Chondrocyte (in vitro differentiated cells): ENCODE data around the gene WNK1. TPM values are rescaled to one million over a fixed set of nuclear protein-coding genes. Genes with fewer than 3 reads are reported as not detected.
A peak's percentile ranks its signal among the peaks of the same experiment; 100 is the strongest.

Experiments used
- DNase-seq: peaks from one replicate; pipeline ENCODE4 v3.0.0; 2021; ENCODE audit warnings: mixed read lengths, low spot score
- H3K27ac Mint-ChIP-seq: one replicate; pipeline ENCODE4 v1.8.0; 2021; ENCODE audit warnings: mild to moderate bottlenecking, moderate library complexity, mixed read lengths; ENCODE audit not compliant: unreplicated experiment
- H3K27me3 Mint-ChIP-seq: 2 replicates; pipeline ENCODE4 v1.8.0; 2021; ENCODE audit warnings: low read depth, mixed read lengths
- H3K36me3 Mint-ChIP-seq: 2 replicates; pipeline ENCODE4 v1.8.0; 2021; ENCODE audit warnings: low read depth, mixed read lengths
- H3K4me1 Mint-ChIP-seq: 2 replicates; pipeline ENCODE4 v1.8.0; 2021; ENCODE audit warnings: low read depth, mild to moderate bottlenecking, mixed read lengths
- H3K4me3 Mint-ChIP-seq: one replicate; pipeline ENCODE4 v1.8.0; 2021; ENCODE audit warnings: mild to moderate bottlenecking, moderate library complexity, mixed read lengths; ENCODE audit not compliant: unreplicated experiment
- H3K9me3 Mint-ChIP-seq: 2 replicates; pipeline ENCODE4 v1.8.0; 2021; ENCODE audit warnings: low read depth, mixed read lengths
- total RNA-seq: library from RNA; stranded (reverse); gene quantifications from 3 replicates; pipeline ENCODE4 v1.2.1, GENCODE V29; 2021
- TF ChIP-seq, protein P1 (sequence below): fragments of 200-600 bp; sonication (generic); IDR thresholded peaks from 2 replicates; pipeline ENCODE4 v1.5.0; 2021; ENCODE audit warnings: antibody characterized with exemption, mild to moderate bottlenecking, moderate library complexity

Gene WNK1
- total RNA-seq, 1 donor from 2014 or later = 163 TPM

GRCh38 chr12:949453-950191, 197.2 kb downstream of the WNK1 start, which contains the start of gene RAD52:
Gene RAD52 (minus strand): TSS chr12:949694. CDS start chr12:933058, 16,636 bp downstream.
- peaks cover 2% of the 10 kb centered on the region for H3K36me3 Mint-ChIP-seq
- H3K4me1 Mint-ChIP-seq = peaks cover 35% of the 10 kb centered on the region
- peak; percentile 99 for DNase-seq
- no peaks in the 10 kb centered on the region for H3K27me3 Mint-ChIP-seq
- H3K4me3 Mint-ChIP-seq = peak within 1 kb of the TSS; percentile 98
- peak within 1 kb of the TSS; percentile 98 for H3K27ac Mint-ChIP-seq
- no peaks in the 10 kb centered on the region for H3K9me3 Mint-ChIP-seq
- TF ChIP-seq, protein P1, sequence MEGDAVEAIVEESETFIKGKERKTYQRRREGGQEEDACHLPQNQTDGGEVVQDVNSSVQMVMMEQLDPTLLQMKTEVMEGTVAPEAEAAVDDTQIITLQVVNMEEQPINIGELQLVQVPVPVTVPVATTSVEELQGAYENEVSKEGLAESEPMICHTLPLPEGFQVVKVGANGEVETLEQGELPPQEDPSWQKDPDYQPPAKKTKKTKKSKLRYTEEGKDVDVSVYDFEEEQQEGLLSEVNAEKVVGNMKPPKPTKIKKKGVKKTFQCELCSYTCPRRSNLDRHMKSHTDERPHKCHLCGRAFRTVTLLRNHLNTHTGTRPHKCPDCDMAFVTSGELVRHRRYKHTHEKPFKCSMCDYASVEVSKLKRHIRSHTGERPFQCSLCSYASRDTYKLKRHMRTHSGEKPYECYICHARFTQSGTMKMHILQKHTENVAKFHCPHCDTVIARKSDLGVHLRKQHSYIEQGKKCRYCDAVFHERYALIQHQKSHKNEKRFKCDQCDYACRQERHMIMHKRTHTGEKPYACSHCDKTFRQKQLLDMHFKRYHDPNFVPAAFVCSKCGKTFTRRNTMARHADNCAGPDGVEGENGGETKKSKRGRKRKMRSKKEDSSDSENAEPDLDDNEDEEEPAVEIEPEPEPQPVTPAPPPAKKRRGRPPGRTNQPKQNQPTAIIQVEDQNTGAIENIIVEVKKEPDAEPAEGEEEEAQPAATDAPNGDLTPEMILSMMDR = peak; percentile 98

- DNase-seq = no peak
- Mint-ChIP-seq H3K4me3 (no peak overlapping the region), H3K27ac (no peak overlapping the region), H3K4me1 (peaks cover 28% of the 10 kb centered on the region), H3K36me3 (no peaks in the 10 kb centered on the region), H3K27me3 (no peaks in the 10 kb centered on the region), H3K9me3 (no peaks in the 10 kb centered on the region)
- TF ChIP-seq, protein P1 = no peak
Measured at GRCh38 chr12:951176-951575, 198.8 kb downstream of the WNK1 start.

DNA sequence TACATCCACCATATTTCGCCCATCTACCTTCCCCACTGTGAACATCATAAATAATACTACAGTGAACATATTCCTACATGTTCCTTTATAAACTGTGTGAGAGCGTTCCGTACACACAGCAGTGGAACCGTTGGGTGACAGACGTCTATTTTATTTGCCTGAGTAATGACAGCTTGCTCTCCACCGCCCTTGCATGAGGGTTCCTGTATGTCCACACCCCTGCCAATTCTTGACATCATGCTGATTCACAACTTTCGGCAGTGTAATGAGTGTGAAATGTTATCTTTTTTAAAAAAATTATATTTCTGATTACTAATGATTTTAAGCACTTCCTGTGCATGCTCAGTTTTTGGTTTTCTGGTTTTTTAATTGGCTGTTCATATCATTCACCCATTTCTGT, 201.4 kb downstream of the WNK1 start:
- DNase-seq = no peak
- H3K27ac Mint-ChIP-seq = peak overlapping the region; percentile 75

DNA sequence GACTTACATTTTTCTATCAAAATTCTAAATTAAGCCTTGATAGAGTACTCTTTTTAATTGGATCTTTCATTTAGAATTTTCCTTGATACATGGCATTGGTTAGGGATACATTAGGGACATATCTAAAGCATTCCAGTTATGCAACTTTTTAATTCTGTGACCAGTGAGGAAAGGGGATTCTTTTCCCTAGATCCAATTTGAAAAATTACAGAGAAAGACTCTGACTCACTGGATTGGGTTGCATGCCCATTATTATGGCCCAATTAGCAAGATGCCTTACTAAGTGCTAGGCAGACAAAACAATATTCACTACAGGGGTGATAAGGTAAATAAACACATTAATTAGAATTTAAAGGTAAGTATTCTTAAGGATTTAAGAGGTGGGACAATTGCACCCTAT, 202.4 kb downstream of the WNK1 start:
- TF ChIP-seq, protein P1 = no peak
- H3K4me1 Mint-ChIP-seq = peaks cover 17% of the 10 kb centered on the region
- H3K27me3 Mint-ChIP-seq = no peaks in the 10 kb centered on the region
- no peaks in the 10 kb centered on the region for H3K9me3 Mint-ChIP-seq
- no peaks in the 10 kb centered on the region for H3K36me3 Mint-ChIP-seq
- H3K4me3 Mint-ChIP-seq = no peak overlapping the region
- DNase-seq = no peak
- no peak overlapping the region for H3K27ac Mint-ChIP-seq

More for the DNA sequence above, 201.4 kb downstream of the WNK1 start:
- Mint-ChIP-seq H3K4me1 (peaks cover 20% of the 10 kb centered on the region), H3K4me3 (peak overlapping the region; percentile 22), H3K27me3 (no peaks in the 10 kb centered on the region), H3K9me3 (no peaks in the 10 kb centered on the region), H3K36me3 (no peaks in the 10 kb centered on the region)
- TF ChIP-seq, protein P1 = no peak

GRCh38 chr12:955939-956338, 203.6 kb downstream of the WNK1 start:
- peaks cover 17% of the 10 kb centered on the region for H3K4me1 Mint-ChIP-seq
- no peak overlapping the region for H3K4me3 Mint-ChIP-seq
- H3K9me3 Mint-ChIP-seq = no peaks in the 10 kb centered on the region
- H3K36me3 Mint-ChIP-seq = no peaks in the 10 kb centered on the region
- DNase-seq = no peak
- TF ChIP-seq, protein P1 = no peak
- no peak overlapping the region for H3K27ac Mint-ChIP-seq
- H3K27me3 Mint-ChIP-seq = no peaks in the 10 kb centered on the region
